WTC11 (cell line): ENCODE data around the gene KLHDC4.

Experiments used
- CBFB ChIP-seq: sonication (generic); formaldehyde crosslinking; IDR thresholded peaks from 2 replicates; pipeline ENCODE4 v1.8.1; 2022; ENCODE audit warnings: mild to moderate bottlenecking, low read depth, missing genetic modification reagents
- ESRRA ChIP-seq: sonication (generic); formaldehyde crosslinking; IDR thresholded peaks from 2 replicates; pipeline ENCODE4 v1.8.1; 2022; ENCODE audit warnings: mild to moderate bottlenecking, missing genetic modification reagents, borderline replicate concordance
- NFYB ChIP-seq: sonication (generic); formaldehyde crosslinking; conservative IDR thresholded peaks from 2 replicates; pipeline ENCODE4 v1.8.0; 2022; ENCODE audit warnings: low read depth, missing genetic modification reagents
- NR2C2 ChIP-seq: sonication (generic); formaldehyde crosslinking; IDR thresholded peaks from 2 replicates; pipeline ENCODE4 v1.8.0; 2022; ENCODE audit warnings: mild to moderate bottlenecking, missing genetic modification reagents
- NR3C1 ChIP-seq: sonication (generic); formaldehyde crosslinking; conservative IDR thresholded peaks from 2 replicates; pipeline ENCODE4 v1.8.1; 2023; ENCODE audit warnings: low read depth, mild to moderate bottlenecking, missing genetic modification reagents
- SMAD3 ChIP-seq: sonication (generic); formaldehyde crosslinking; IDR thresholded peaks from 2 replicates; pipeline ENCODE4 v1.8.0; 2022; ENCODE audit warnings: missing genetic modification reagents, mild to moderate bottlenecking, borderline replicate concordance
- TCF7 ChIP-seq: sonication (generic); formaldehyde crosslinking; IDR thresholded peaks from 2 replicates; pipeline ENCODE4 v1.8.0; 2022; ENCODE audit warnings: mild to moderate bottlenecking, low read depth, missing genetic modification reagents, moderate library complexity
- TF ChIP-seq, protein P1 (sequence below): sonication (generic); formaldehyde crosslinking; IDR thresholded peaks from 2 replicates; pipeline ENCODE4 v1.8.0; 2022; ENCODE audit warnings: mild to moderate bottlenecking, missing genetic modification reagents
- TF ChIP-seq, protein P2 (sequence below): fragments of 200-600 bp; IDR thresholded peaks from 2 replicates; pipeline ENCODE4 v1.8.0; 2022; ENCODE audit warnings: antibody characterized with exemption
- TF ChIP-seq, protein P3 (sequence below): sonication (generic); formaldehyde crosslinking; IDR thresholded peaks from 2 replicates; pipeline ENCODE4 v1.8.0; 2022; ENCODE audit warnings: mild to moderate bottlenecking, missing genetic modification reagents
- TF ChIP-seq, protein P4 (sequence below): sonication (generic); formaldehyde crosslinking; conservative IDR thresholded peaks from 2 replicates; pipeline ENCODE4 v1.8.1; 2022; ENCODE audit warnings: mild to moderate bottlenecking, missing genetic modification reagents
- TF ChIP-seq, protein P5 (sequence below): fragments of 250-450 bp; sonication (Bioruptor Pico); IDR thresholded peaks from 2 replicates; pipeline ENCODE4 v1.8.0; 2021; ENCODE audit warnings: mild to moderate bottlenecking
- TF ChIP-seq, protein P6 (sequence below): sonication (generic); formaldehyde crosslinking; IDR thresholded peaks from 2 replicates; pipeline ENCODE4 v1.8.0; 2022; ENCODE audit warnings: missing genetic modification reagents

DNA sequence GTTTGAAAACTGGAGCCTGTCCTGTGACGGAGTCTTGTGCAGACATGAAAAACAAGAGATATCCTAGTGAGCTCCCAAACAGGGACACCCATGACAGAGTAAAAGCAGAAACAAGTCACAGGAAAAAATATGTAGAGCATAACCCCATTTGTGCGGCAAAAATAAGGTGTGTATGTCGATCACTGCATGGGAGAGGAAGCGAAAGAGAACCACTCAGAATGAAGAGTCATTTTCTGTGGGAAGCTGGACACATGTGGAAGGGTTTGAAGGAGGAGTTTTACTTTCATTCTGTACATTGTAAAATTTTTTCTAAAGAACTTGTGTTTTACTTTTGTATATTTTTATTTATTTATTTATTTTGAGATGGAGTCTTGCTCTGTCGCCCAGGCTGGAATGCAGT lies 91.4 kb downstream of the KLHDC4 start:
- TF ChIP-seq, protein P1, sequence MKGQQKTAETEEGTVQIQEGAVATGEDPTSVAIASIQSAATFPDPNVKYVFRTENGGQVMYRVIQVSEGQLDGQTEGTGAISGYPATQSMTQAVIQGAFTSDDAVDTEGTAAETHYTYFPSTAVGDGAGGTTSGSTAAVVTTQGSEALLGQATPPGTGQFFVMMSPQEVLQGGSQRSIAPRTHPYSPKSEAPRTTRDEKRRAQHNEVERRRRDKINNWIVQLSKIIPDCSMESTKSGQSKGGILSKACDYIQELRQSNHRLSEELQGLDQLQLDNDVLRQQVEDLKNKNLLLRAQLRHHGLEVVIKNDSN (CRISPR knock-in tag) = no peak
- TF ChIP-seq, protein P2, sequence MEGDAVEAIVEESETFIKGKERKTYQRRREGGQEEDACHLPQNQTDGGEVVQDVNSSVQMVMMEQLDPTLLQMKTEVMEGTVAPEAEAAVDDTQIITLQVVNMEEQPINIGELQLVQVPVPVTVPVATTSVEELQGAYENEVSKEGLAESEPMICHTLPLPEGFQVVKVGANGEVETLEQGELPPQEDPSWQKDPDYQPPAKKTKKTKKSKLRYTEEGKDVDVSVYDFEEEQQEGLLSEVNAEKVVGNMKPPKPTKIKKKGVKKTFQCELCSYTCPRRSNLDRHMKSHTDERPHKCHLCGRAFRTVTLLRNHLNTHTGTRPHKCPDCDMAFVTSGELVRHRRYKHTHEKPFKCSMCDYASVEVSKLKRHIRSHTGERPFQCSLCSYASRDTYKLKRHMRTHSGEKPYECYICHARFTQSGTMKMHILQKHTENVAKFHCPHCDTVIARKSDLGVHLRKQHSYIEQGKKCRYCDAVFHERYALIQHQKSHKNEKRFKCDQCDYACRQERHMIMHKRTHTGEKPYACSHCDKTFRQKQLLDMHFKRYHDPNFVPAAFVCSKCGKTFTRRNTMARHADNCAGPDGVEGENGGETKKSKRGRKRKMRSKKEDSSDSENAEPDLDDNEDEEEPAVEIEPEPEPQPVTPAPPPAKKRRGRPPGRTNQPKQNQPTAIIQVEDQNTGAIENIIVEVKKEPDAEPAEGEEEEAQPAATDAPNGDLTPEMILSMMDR = no peak
- TF ChIP-seq TCF7 = no peak
- TF ChIP-seq, protein P3, sequence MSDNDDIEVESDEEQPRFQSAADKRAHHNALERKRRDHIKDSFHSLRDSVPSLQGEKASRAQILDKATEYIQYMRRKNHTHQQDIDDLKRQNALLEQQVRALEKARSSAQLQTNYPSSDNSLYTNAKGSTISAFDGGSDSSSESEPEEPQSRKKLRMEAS (CRISPR knock-in tag) = no peak
- TF ChIP-seq SMAD3 = no peak
- TF ChIP-seq, protein P4, sequence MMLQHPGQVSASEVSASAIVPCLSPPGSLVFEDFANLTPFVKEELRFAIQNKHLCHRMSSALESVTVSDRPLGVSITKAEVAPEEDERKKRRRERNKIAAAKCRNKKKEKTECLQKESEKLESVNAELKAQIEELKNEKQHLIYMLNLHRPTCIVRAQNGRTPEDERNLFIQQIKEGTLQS = no peak
- no peak for TF ChIP-seq NR2C2 (CRISPR knock-in tag)
- no peak for TF ChIP-seq NFYB (CRISPR knock-in tag)
- TF ChIP-seq, protein P5, sequence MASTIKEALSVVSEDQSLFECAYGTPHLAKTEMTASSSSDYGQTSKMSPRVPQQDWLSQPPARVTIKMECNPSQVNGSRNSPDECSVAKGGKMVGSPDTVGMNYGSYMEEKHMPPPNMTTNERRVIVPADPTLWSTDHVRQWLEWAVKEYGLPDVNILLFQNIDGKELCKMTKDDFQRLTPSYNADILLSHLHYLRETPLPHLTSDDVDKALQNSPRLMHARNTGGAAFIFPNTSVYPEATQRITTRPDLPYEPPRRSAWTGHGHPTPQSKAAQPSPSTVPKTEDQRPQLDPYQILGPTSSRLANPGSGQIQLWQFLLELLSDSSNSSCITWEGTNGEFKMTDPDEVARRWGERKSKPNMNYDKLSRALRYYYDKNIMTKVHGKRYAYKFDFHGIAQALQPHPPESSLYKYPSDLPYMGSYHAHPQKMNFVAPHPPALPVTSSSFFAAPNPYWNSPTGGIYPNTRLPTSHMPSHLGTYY (CRISPR knock-in tag) = no peak
- TF ChIP-seq NR3C1 (CRISPR knock-in tag) = no peak
- TF ChIP-seq, protein P6, sequence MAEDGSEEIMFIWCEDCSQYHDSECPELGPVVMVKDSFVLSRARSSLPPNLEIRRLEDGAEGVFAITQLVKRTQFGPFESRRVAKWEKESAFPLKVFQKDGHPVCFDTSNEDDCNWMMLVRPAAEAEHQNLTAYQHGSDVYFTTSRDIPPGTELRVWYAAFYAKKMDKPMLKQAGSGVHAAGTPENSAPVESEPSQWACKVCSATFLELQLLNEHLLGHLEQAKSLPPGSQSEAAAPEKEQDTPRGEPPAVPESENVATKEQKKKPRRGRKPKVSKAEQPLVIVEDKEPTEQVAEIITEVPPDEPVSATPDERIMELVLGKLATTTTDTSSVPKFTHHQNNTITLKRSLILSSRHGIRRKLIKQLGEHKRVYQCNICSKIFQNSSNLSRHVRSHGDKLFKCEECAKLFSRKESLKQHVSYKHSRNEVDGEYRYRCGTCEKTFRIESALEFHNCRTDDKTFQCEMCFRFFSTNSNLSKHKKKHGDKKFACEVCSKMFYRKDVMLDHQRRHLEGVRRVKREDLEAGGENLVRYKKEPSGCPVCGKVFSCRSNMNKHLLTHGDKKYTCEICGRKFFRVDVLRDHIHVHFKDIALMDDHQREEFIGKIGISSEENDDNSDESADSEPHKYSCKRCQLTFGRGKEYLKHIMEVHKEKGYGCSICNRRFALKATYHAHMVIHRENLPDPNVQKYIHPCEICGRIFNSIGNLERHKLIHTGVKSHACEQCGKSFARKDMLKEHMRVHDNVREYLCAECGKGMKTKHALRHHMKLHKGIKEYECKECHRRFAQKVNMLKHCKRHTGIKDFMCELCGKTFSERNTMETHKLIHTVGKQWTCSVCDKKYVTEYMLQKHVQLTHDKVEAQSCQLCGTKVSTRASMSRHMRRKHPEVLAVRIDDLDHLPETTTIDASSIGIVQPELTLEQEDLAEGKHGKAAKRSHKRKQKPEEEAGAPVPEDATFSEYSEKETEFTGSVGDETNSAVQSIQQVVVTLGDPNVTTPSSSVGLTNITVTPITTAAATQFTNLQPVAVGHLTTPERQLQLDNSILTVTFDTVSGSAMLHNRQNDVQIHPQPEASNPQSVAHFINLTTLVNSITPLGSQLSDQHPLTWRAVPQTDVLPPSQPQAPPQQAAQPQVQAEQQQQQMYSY = no peak
- TF ChIP-seq ESRRA (CRISPR knock-in tag) = no peak
- no peak for TF ChIP-seq CBFB (CRISPR knock-in tag)
